Right atrium auricular region (tissue), 2 donors: ENCODE results near the gene FOXF1. TPM values are rescaled to one million over a fixed set of nuclear protein-coding genes. Genes with fewer than 3 reads are reported as not detected.

Experiments
- DNase-seq: peaks from one replicate; pipeline ENCODE4 v3.0.0-alpha.2; 2019; ENCODE audit warnings: low spot score
- H3K27ac ChIP-seq, 2 donors: fragments of 200-600 bp; sonication (generic); 1 replicate in 1 of 2; 2 replicates in 1 of 2; pipeline ENCODE4 v1.5.1; 2016 to 2019
- H3K27me3 ChIP-seq, 2 donors: fragments of 200-600 bp; sonication (generic); one replicate each; pipeline versions ENCODE4 v1.5.1 to v1.6.0; 2017 to 2019
- H3K36me3 ChIP-seq: fragments of 200-600 bp; sonication (generic); one replicate; pipeline ENCODE4 v1.5.1; 2016
- H3K4me1 ChIP-seq, 2 donors: fragments of 200-600 bp; sonication (generic); one replicate each; pipeline versions ENCODE4 v1.5.1 to v1.6.0; 2017 to 2019
- H3K4me3 ChIP-seq, 2 donors: fragments of 200-600 bp; sonication (generic); 1 replicate in 1 of 2; 2 replicates in 1 of 2; pipeline ENCODE4 v1.5.1; 2017 to 2019; ENCODE audit warnings: mild to moderate bottlenecking in 1 of 2, moderate library complexity in 1 of 2
- H3K9me3 ChIP-seq, 2 donors: fragments of 200-600 bp; sonication (generic); one replicate each; pipeline ENCODE4 v1.5.1; 2019
- CTCF ChIP-seq, 2 donors: fragments of 200-600 bp; sonication (generic); IDR thresholded peaks; one replicate each; pipeline ENCODE4 v1.5.1; 2019; ENCODE audit warnings: antibody characterized with exemption in 2 of 2
- total RNA-seq, 2 donors: library from RNA; depleted of rRNA; stranded (reverse); fragments of >200 nt; gene quantifications; one replicate each; pipeline ENCODE4 v1.1.0, GENCODE V29; 2016

Gene FOXF1
- total RNA-seq, 2 donors from 2014 or later, result 0.44 TPM; not detected in 1

- H3K4me1 ChIP-seq, result peaks cover 0 to 47% of the 10 kb centered on the region in 2 donors
Observed at GRCh38 chr16:86505899-86506864, 4.1 kb upstream of the FOXF1 start.

GRCh38 chr16:86507173-86508027 is 2.9 kb upstream of the FOXF1 start:
- Histone ChIP-seq H3K4me1 (peaks cover 0 to 51% of the 10 kb centered on the region in 2 donors), H3K9me3 (no peaks in the 10 kb centered on the region), H3K27me3 (peaks cover 55 to 74% of the 10 kb centered on the region in 2 donors), H3K27ac (no peak overlapping the region), H3K4me3 (no peak overlapping the region), H3K36me3 (no peaks in the 10 kb centered on the region)
- no peak for TF ChIP-seq CTCF (IDR thresholded peaks at IDR 0.05)
- DNase-seq, result no peak

More at GRCh38 chr16:86505899-86506864, 4.1 kb upstream of the FOXF1 start:
- Histone ChIP-seq H3K4me3 (no peak overlapping the region), H3K27me3 (peaks cover 50 to 63% of the 10 kb centered on the region in 2 donors), H3K27ac (no peak overlapping the region), H3K36me3 (no peaks in the 10 kb centered on the region), H3K9me3 (no peaks in the 10 kb centered on the region)
- no peak for TF ChIP-seq CTCF (IDR thresholded peaks at IDR 0.05)
- no peak for DNase-seq

- Histone ChIP-seq H3K4me1 (peaks cover 0 to 51% of the 10 kb centered on the region in 2 donors), H3K4me3 (peak overlapping the region in 1 of 2 donors; percentile 63), H3K27ac (no peak overlapping the region), H3K36me3 (no peaks in the 10 kb centered on the region), H3K9me3 (no peaks in the 10 kb centered on the region), H3K27me3 (peaks cover 50 to 69% of the 10 kb centered on the region in 2 donors)
- no peak for TF ChIP-seq CTCF (IDR thresholded peaks at IDR 0.05)
- no peak for DNase-seq
Observed at GRCh38 chr16:86508028-86508946, 2.0 kb upstream of the FOXF1 start.

DNA sequence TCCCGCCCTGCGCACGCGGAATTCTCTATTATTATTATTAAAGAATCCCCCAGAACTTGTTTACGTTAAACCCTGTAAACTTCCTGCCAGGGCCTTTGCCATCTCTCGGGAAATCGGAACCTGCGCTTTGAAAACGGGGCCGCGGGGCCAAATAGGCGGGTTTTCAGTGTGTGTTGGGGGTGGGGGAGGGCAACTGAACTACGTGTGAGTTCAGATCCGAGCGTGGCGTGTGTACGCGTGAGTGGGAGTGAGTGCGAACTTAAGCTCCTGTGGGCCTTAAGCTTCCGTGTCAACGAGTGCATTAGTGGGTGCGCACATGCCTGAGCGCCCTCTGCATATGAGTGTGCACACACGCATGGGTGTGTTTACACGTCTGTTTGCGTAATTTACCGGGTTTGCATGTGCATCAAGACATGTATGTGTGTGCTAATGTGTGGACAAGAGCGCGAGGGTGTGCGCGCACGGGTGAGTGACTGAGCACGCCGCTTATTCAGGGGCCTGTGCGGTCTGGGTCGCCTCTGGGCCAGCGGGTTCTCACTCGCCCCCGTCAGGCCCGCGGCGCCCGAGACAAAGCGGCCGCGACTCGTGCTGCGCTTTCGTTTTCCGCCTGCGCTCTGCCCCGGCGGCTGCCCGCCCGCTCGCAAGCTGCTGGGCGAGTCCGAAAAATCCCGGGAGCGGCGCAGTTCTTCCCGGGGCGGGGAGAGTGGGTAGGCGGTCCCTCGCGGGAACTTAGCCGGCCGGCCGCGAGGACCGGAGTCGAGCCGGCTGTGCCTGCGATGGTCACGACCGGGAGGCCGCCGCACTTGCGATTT is 1.2 kb upstream of the FOXF1 start:
- peaks cover 0 to 51% of the 10 kb centered on the region in 2 donors for H3K4me1 ChIP-seq
- H3K27me3 ChIP-seq, result peaks cover 42 to 60% of the 10 kb centered on the region in 2 donors
- peak overlapping the region; percentile 46 to 63 for H3K4me3 ChIP-seq
- no peak for DNase-seq
- H3K9me3 ChIP-seq, result no peaks in the 10 kb centered on the region
- peak overlapping the region; percentile 54 to 78 for H3K27ac ChIP-seq
- no peaks in the 10 kb centered on the region for H3K36me3 ChIP-seq
- peak in 1 of 2 donors; percentile 18 for TF ChIP-seq CTCF (IDR thresholded peaks at IDR 0.05)
